A549 (cell line): Measurements from ENCODE around the gene GNE. TPM values are rescaled to one million over a fixed set of nuclear protein-coding genes. Genes with fewer than 3 reads are reported as not detected.

Experiments used
- ATAC-seq, 2 experiments: fragments of 200-7000 bp in 1 of 2; fragments of >200 bp in 1 of 2; cut with Nextera tagmentation in 1 of 2; cut with Tn5 transposase in 1 of 2; 3 replicates each; pipeline versions ENCODE4 v1.8.0 to v1.9.1; 2018 to 2020; ENCODE audit warnings: mild to moderate bottlenecking in 1 of 2, moderate library complexity in 1 of 2
- CTCF ChIA-PET: fragments of 300-600 bp; sonication (Branson Sonifier 250); formaldehyde crosslinking; extraction: SDS; loops from one replicate; lab custom pipeline; 2021; ENCODE audit warnings: antibody characterized with exemption, inconsistent platforms; lab: Yijun Ruan, JAX
- POLR2A ChIA-PET: fragments of 350-600 bp; formaldehyde crosslinking; extraction: SDS; loops from one replicate; lab custom pipeline; 2021; ENCODE audit warnings: antibody characterized with exemption, inconsistent platforms; lab: Yijun Ruan, JAX
- DNase-seq, 2 experiments: peaks; one replicate each; pipeline versions ENCODE4 v3.0.0 to v3.0.0-alpha.2; 2011 to 2016; ENCODE audit warnings: low read depth in 1 of 2, low spot score in 1 of 2
- FAIRE-seq: peaks from 2 replicates; lab custom pipeline; 2011; peaks lifted over from hg19 to GRCh38; lab: Jason Lieb, UNC
- H3K27ac ChIP-seq, 2 experiments: fragments of >200 bp; sonication (Bioruptor Twin); formaldehyde crosslinking; 3 replicates each; pipeline ENCODE4 v1.5.1; 2016 to 2017
- H3K4me1 ChIP-seq: fragments of >200 bp; sonication (Bioruptor Twin); formaldehyde crosslinking; 3 replicates; pipeline ENCODE4 v1.6.1; 2016
- H3K4me2 ChIP-seq: fragments of >200 bp; sonication (Bioruptor Twin); formaldehyde crosslinking; 3 replicates; pipeline ENCODE4 v1.6.1; 2016
- H3K4me3 ChIP-seq: fragments of >200 bp; sonication (Bioruptor Twin); formaldehyde crosslinking; 3 replicates; pipeline ENCODE4 v1.5.1; 2016
- H3K9me3 ChIP-seq: fragments of >200 bp; sonication (Bioruptor Twin); formaldehyde crosslinking; 3 replicates; pipeline ENCODE4 v1.6.1; 2016
- ATOH8 ChIP-seq: fragments of 250-450 bp; sonication (Bioruptor Pico); IDR thresholded peaks from 2 replicates; pipeline ENCODE4 v1.5.0; 2020; ENCODE audit warnings: low read depth, mild to moderate bottlenecking, moderate library complexity
- BHLHE40 ChIP-seq: IDR thresholded peaks from 2 replicates; pipeline ENCODE4 v1.6.1; 2012; ENCODE audit warnings: low read depth, low read length, inconsistent platforms
- CBX8 ChIP-seq: fragments of 200-600 bp; sonication (generic); IDR thresholded peaks from 2 replicates; pipeline ENCODE4 v1.6.1; 2016
- CHD2 ChIP-seq: fragments of 150-350 bp; IDR thresholded peaks from 2 replicates; pipeline ENCODE4 v1.6.1; 2014; ENCODE audit warnings: low read length; ENCODE audit not compliant: partially characterized antibody
- CHD4 ChIP-seq: fragments of 200-600 bp; sonication (generic); IDR thresholded peaks from 2 replicates; pipeline ENCODE4 v1.6.1; 2016; ENCODE audit warnings: antibody characterized with exemption, mild to moderate bottlenecking, borderline replicate concordance
- EHMT2 ChIP-seq: fragments of 200-600 bp; sonication (generic); IDR thresholded peaks from 2 replicates; pipeline ENCODE4 v1.6.1; 2016; ENCODE audit warnings: antibody characterized with exemption, low read depth, mild to moderate bottlenecking, moderate library complexity
- ELK1 ChIP-seq: fragments of 150-350 bp; IDR thresholded peaks from 2 replicates; pipeline ENCODE4 v1.6.1; 2014; ENCODE audit warnings: low read depth, mild to moderate bottlenecking, low read length
- EP300 ChIP-seq, 2 experiments: fragments of >200 bp; sonication (Bioruptor Twin); formaldehyde crosslinking; IDR thresholded peaks; 2 replicates in 1 of 2; 3 replicates in 1 of 2; pipeline ENCODE4 v1.6.1; 2016 to 2017
- FOSB ChIP-seq: fragments of 250-450 bp; sonication (Bioruptor Pico); IDR thresholded peaks from 2 replicates; pipeline ENCODE4 v1.5.0; 2020; ENCODE audit warnings: mild to moderate bottlenecking, moderate library complexity
- FOSL2 ChIP-seq, 2 experiments: fragments of 450-650 bp in 1 of 2; fragments of >200 bp in 1 of 2; sonication (Bioruptor Twin) in 1 of 2; formaldehyde crosslinking; IDR thresholded peaks; 2 replicates each; pipeline versions ENCODE4 v1.5.0 to v1.6.1; 2016 to 2020; ENCODE audit warnings: mild to moderate bottlenecking in 1 of 2, moderate library complexity in 1 of 2
- HDAC2 ChIP-seq: fragments of 200-600 bp; sonication (generic); IDR thresholded peaks from 2 replicates; pipeline ENCODE4 v1.6.1; 2016
- HEYL ChIP-seq: fragments of 250-450 bp; sonication (Bioruptor Pico); IDR thresholded peaks from 2 replicates; pipeline ENCODE4 v1.8.0; 2021; ENCODE audit warnings: mild to moderate bottlenecking, moderate library complexity
- HOXA7 ChIP-seq: fragments of 250-450 bp; sonication (Bioruptor Pico); IDR thresholded peaks from 2 replicates; pipeline ENCODE4 v1.5.0; 2020; ENCODE audit warnings: mild to moderate bottlenecking, moderate library complexity
- HOXB5 ChIP-seq: fragments of 250-450 bp; sonication (Bioruptor Pico); IDR thresholded peaks from 2 replicates; pipeline ENCODE4 v1.5.0; 2020; ENCODE audit warnings: mild to moderate bottlenecking, moderate library complexity
- MAFK ChIP-seq: fragments of 450-650 bp; IDR thresholded peaks from 2 replicates; pipeline ENCODE4 v1.6.1; 2014; ENCODE audit not compliant: partially characterized antibody
- MAX ChIP-seq: IDR thresholded peaks from 2 replicates; pipeline ENCODE4 v1.6.1; 2012
- PHF8 ChIP-seq: fragments of 200-600 bp; sonication (generic); IDR thresholded peaks from 2 replicates; pipeline ENCODE4 v1.6.1; 2016; ENCODE audit warnings: low read depth, mild to moderate bottlenecking, antibody characterized with exemption, moderate library complexity, borderline replicate concordance
- POLR2AphosphoS2 ChIP-seq: conservative IDR thresholded peaks from 2 replicates; pipeline ENCODE4 v1.6.1; 2012; ENCODE audit warnings: low read length, improper control_type of control experiment, inconsistent platforms
- RARB ChIP-seq: fragments of 250-450 bp; sonication (Bioruptor Pico); IDR thresholded peaks from 2 replicates; pipeline ENCODE4 v1.8.0; 2021; ENCODE audit warnings: mild to moderate bottlenecking, moderate library complexity
- RCOR1 ChIP-seq: fragments of 150-350 bp; IDR thresholded peaks from 2 replicates; pipeline ENCODE4 v1.6.1; 2014; ENCODE audit warnings: antibody characterized with exemption, low read length, low read depth
- SMC3 ChIP-seq: fragments of >200 bp; sonication (Bioruptor Twin); formaldehyde crosslinking; IDR thresholded peaks from 3 replicates; pipeline ENCODE4 v1.6.1; 2018; ENCODE audit warnings: inconsistent platforms
- SREBF2 ChIP-seq: fragments of 450-650 bp; IDR thresholded peaks from 2 replicates; pipeline ENCODE4 v1.6.1; 2014; ENCODE audit warnings: mild to moderate bottlenecking, moderate library complexity
- TFCP2L1 ChIP-seq: fragments of 250-450 bp; sonication (Bioruptor Pico); IDR thresholded peaks from 2 replicates; pipeline ENCODE4 v1.5.0; 2021; ENCODE audit warnings: mild to moderate bottlenecking
- USF2 ChIP-seq: fragments of 450-650 bp; IDR thresholded peaks from 2 replicates; pipeline ENCODE4 v1.6.1; 2014; ENCODE audit warnings: antibody characterized with exemption
- ZFP36 ChIP-seq: fragments of 450-650 bp; IDR thresholded peaks from 2 replicates; pipeline ENCODE4 v1.6.1; 2014; ENCODE audit warnings: borderline replicate concordance; ENCODE audit not compliant: partially characterized antibody
- ZSCAN20 ChIP-seq: fragments of 250-450 bp; sonication (Bioruptor Pico); IDR thresholded peaks from 2 replicates; pipeline ENCODE4 v1.8.0; 2022; ENCODE audit warnings: mild to moderate bottlenecking, moderate library complexity
- WGBS: methylation state at CpG from one replicate; pipeline ENCODE4 v1.1.6; 2017; ENCODE audit errors: missing lambda C conversion rate; 5-methylcytosine and 5-hydroxymethylcytosine counted together
- polyA plus RNA-seq, 4 experiments: library from polyadenylated mRNA; depleted of rRNA in 3 of 4; stranded (reverse); fragments of >200 nt; fragmentation: RNase III in 1 of 4; extraction: RNeasy Plus Mini Kit Qiagen cat#74134 plus additional on column Dnase treatment in 1 of 4; gene quantifications; 2 replicates in 3 of 4; 3 replicates in 1 of 4; pipeline ENCODE4 v1.2.3, GENCODE V29; 2011 to 2017

Gene GNE
- polyA plus RNA-seq, 2 of the 4 experiments (the other 2 are of a cell fraction) = 23.0 to 32.9 TPM

- POLR2A ChIA-PET = no interaction called here
- CTCF ChIA-PET = interaction anchor here (1.0 to 6.6 kb wide), 5 partner anchors 9 to 404 kb away, joined by 3 to 61 read pairs (median 6); no protein-coding TSS in a partner anchor
- no peak for FAIRE-seq
- no peak for DNase-seq
- no peak for ATAC-seq
- WGBS = 77% methylated on average over 4 of the region's 4 CpGs
- H3K27ac ChIP-seq = no peak overlapping the region
- H3K4me2 ChIP-seq = 0 out of 3 replicates have a peak overlapping the region, but pooled peaks have one; percentile 20
- no peak overlapping the region for H3K4me3 ChIP-seq
- TF ChIP-seq FOSL2 (IDR thresholded peaks at IDR 0.05) (no peak), FOSL2 (CRISPR knock-in tag; IDR thresholded peaks at IDR 0.05) (no peak), CHD4 (no peak), RCOR1 (no peak), HOXA7 (CRISPR knock-in tag) (no peak), TFCP2L1 (CRISPR knock-in tag) (no peak), CBX8 (no peak), HEYL (CRISPR knock-in tag) (no peak), HDAC2 (no peak), EHMT2 (no peak), ELK1 (no peak), POLR2AphosphoS2 (no peak), MAX (no peak), SREBF2 (no peak), SMC3 (no peak), RARB (CRISPR knock-in tag) (no peak), CHD2 (no peak), ZFP36 (no peak)
- TF ChIP-seq, all 56 proteins: peak for 0
- Histone ChIP-seq H3K4me1 (peaks cover 27% of the 10 kb centered on the region), H3K9me3 (no peaks in the 10 kb centered on the region)
Observed at GRCh38 chr9:36194326-36195000, 63.8 kb downstream of the GNE start.

GRCh38 chr9:36193023-36193422 is 65.2 kb downstream of the GNE start:
- H3K4me3 ChIP-seq = peak overlapping the region; percentile 87; the same call in 1 of the 3 replicates
- H3K27ac ChIP-seq = 0 out of 6 replicates have a peak overlapping the region, but pooled peaks of 1 of the 2 experiments have one; percentile 1
- FAIRE-seq (no peak), DNase-seq (no peak), ATAC-seq (no peak)
- H3K4me2 ChIP-seq = peak overlapping the region; percentile 97
- CTCF ChIA-PET = interaction anchor here (1.1 to 6.6 kb wide), 4 partner anchors 10 to 403 kb away, joined by 5 to 61 read pairs (median 10); no protein-coding TSS in a partner anchor
- WGBS = 86% methylated on average over 3 of the region's 3 CpGs
- no peaks in the 10 kb centered on the region for H3K9me3 ChIP-seq
- POLR2A ChIA-PET = no interaction called here
- peaks cover 28% of the 10 kb centered on the region for H3K4me1 ChIP-seq
- TF ChIP-seq FOSB (CRISPR knock-in tag) = no peak
- TF ChIP-seq MAFK = peak; percentile 91

- H3K4me3 ChIP-seq = peak overlapping the region; percentile 87
- peak overlapping the region; percentile 89 to 96; a peak in 4 of 6 replicates for H3K27ac ChIP-seq
- no peak for FAIRE-seq
- DNase-seq = no peak
- peak overlapping the region; percentile 97 for H3K4me2 ChIP-seq
- H3K4me1 ChIP-seq = peaks cover 28% of the 10 kb centered on the region
- H3K9me3 ChIP-seq = no peaks in the 10 kb centered on the region
- ATAC-seq = no peak
- no peak for TF ChIP-seq ZSCAN20
- no peak for TF ChIP-seq PHF8
- TF ChIP-seq EP300 (IDR thresholded peaks at IDR 0.05) = no peak
- no peak for TF ChIP-seq USF2
- no peak for TF ChIP-seq TFCP2L1 (CRISPR knock-in tag)
- TF ChIP-seq HEYL (CRISPR knock-in tag) = no peak
- TF ChIP-seq FOSL2 (IDR thresholded peaks at IDR 0.05) = no peak
- no peak for TF ChIP-seq FOSL2 (CRISPR knock-in tag; IDR thresholded peaks at IDR 0.05)
- TF ChIP-seq POLR2AphosphoS2 = no peak
- no peak for TF ChIP-seq RARB (CRISPR knock-in tag)
- TF ChIP-seq HOXB5 = no peak
- TF ChIP-seq ATOH8 = no peak
- TF ChIP-seq BHLHE40 = no peak
- WGBS = 90% methylated on average over 4 of the region's 4 CpGs
- CTCF ChIA-PET = interaction anchor here (0.9 to 6.6 kb wide), 6 partner anchors 12 to 237 kb away, joined by 3 to 61 read pairs (median 6); no protein-coding TSS in a partner anchor
- POLR2A ChIA-PET = interaction anchor here (1.4 to 2.0 kb wide), 2 partner anchors 43 to 137 kb away, joined by 4 to 14 read pairs; no protein-coding TSS in a partner anchor
Observed at GRCh38 chr9:36192196-36192595, 66.1 kb downstream of the GNE start.
